ENCODE measurements around the gene CST3.

- TF ChIP-seq CTCF (IDR thresholded peaks at IDR 0.05; ENCODE audit: low read depth, low read length) (no peak), POLR2A (IDR thresholded peaks at IDR 0.05; ENCODE audit: extremely low read depth, insufficient read length) (no peak)
Observed at GRCh38 chr20:23603321-23603720, 34.4 kb downstream of the CST3 start.
